ENCODE measurements around the gene VPS26C. TPM values are rescaled to one million over a fixed set of nuclear protein-coding genes. Genes with fewer than 3 reads are reported as not detected.

Gene VPS26C
- total and polyA plus RNA-seq, 9 of the 15 experiments (the other 6 are each of a cell fraction or from before 2014, with no cell fraction given): 32.8 to 48.7 (median 42.1) TPM

DNA sequence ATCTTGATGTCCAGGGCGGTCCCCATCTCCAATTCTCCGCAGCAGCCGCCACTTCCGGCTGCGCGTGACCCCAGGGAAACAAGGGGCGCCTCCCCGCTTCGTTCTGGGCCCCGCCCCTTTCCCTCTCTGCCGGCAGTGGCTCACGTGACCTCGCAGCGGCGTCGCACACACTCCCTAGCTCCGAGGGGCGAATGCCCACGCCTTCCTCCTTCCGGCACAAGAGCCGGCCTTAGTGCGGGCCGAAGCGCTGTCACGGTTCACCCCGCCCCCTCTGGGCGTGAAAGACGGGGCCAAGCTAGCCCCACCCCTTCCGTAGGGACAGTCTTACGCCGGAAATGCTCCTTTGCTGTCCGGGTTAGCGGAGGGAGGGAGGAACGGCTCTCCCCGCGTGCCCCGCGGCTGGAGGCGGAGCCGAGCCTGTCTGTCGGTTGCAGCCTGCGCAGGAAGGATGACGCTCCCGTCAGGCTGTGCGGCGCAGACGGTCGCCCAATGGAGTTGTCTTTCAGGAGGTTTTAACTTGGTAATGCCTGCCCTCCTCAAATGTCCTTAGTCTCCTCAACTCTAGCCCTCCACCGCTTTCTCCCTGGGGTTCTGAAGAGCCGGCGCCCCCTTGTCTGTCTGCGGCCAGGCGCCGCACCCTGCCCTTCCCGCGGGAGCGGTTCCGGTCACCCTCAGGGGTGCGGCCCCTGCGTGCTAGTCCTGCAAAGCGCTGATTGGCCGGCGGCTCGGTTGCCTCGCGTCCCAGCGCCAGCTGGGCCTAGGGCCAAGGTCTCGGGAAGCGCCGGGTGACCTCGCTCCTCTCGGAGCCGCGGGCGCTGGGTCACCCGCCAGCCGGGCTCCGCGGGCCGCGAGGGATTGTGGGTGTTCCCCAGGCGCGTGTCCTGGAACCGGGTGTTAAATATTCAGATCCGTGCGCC, at the start of gene VPS26C (continued):
- TF ChIP-seq PATZ1 (CRISPR knock-in tag; IDR thresholded peaks at IDR 0.05; ENCODE audit: borderline replicate concordance) (no peak), MTA1 (IDR thresholded peaks at IDR 0.05; ENCODE audit: borderline replicate concordance) (no peak; the same call in 1 of the 2 replicates), DACH1 (IDR thresholded peaks at IDR 0.05; ENCODE audit: partially characterized antibody) (peak; percentile 86), SMARCE1 (IDR thresholded peaks at IDR 0.05) (peak; percentile 22; the same call in 1 of the 2 replicates), ARID1B (IDR thresholded peaks at IDR 0.05) (peak; percentile 50; the same call in 1 of the 2 replicates), PRPF4 (IDR thresholded peaks at IDR 0.05; ENCODE audit: insufficient read depth, low read depth, low read length, poor library complexity, severe bottlenecking) (peak; percentile 55), BCLAF1 (IDR thresholded peaks at IDR 0.05; ENCODE audit: borderline replicate concordance in 1 of 2, control insufficient read depth in 1 of 2, low read depth in 2 of 2, low read length in 1 of 2) (peak in 1 of 2 experiments; percentile 92; a peak in 2 of 4 replicates), CBFA2T2 (conservative IDR thresholded peaks at IDR 0.05) (peak; percentile 86), MYC (IDR thresholded peaks at IDR 0.05; ENCODE audit: low read depth, low read length) (peak; percentile 82), MYC (CRISPR knock-in tag; IDR thresholded peaks at IDR 0.05; ENCODE audit: borderline replicate concordance, low read depth) (peak; percentile 90; the same call in 1 of the 2 replicates), MYBL2 (IDR thresholded peaks at IDR 0.05; ENCODE audit: low read depth) (peak; percentile 80), MYBL2 (CRISPR knock-in tag; IDR thresholded peaks at IDR 0.05; ENCODE audit: borderline replicate concordance) (no peak), TFAP4 (CRISPR knock-in tag; IDR thresholded peaks at IDR 0.05; ENCODE audit: borderline replicate concordance) (peak; percentile 98), BHLHE40 (IDR thresholded peaks at IDR 0.05; ENCODE audit: low read length) (peak; percentile 97), ELF4 (CRISPR knock-in tag; IDR thresholded peaks at IDR 0.05) (peak; percentile 68)

All from K562 (cell line).